Tibial nerve (tissue), 3 donors: Measurements from ENCODE around the gene DPEP3.

Source experiments
- CTCF ChIP-seq, 5 experiments: fragments of 200-600 bp in 3 of 5; fragments of 450-650 bp in 2 of 5; sonication (generic) in 3 of 5; IDR thresholded peaks; one replicate each; pipeline ENCODE4 v1.5.1; 2016 to 2019; ENCODE audit warnings: antibody characterized with exemption in 5 of 5, mild to moderate bottlenecking in 3 of 5, moderate library complexity in 2 of 5
- POLR2A ChIP-seq, 2 donors: fragments of 450-650 bp; IDR thresholded peaks; one replicate each; pipeline ENCODE4 v1.6.1; 2017; ENCODE audit warnings: antibody characterized with exemption in 2 of 2, mild to moderate bottlenecking in 2 of 2, moderate library complexity in 2 of 2

- TF ChIP-seq CTCF (IDR thresholded peaks at IDR 0.05): no peak
- no peak for TF ChIP-seq POLR2A (IDR thresholded peaks at IDR 0.05)
Measured at GRCh38 chr16:67992661-67993206, 12.4 kb upstream of the DPEP3 start.
